Measurements from ENCODE around the gene PRAME. TPM values are rescaled to one million over a fixed set of nuclear protein-coding genes. Genes with fewer than 3 reads are reported as not detected.

Gene PRAME
- total and polyA plus RNA-seq, 2 experiments from 2014 or later: not detected

DNA sequence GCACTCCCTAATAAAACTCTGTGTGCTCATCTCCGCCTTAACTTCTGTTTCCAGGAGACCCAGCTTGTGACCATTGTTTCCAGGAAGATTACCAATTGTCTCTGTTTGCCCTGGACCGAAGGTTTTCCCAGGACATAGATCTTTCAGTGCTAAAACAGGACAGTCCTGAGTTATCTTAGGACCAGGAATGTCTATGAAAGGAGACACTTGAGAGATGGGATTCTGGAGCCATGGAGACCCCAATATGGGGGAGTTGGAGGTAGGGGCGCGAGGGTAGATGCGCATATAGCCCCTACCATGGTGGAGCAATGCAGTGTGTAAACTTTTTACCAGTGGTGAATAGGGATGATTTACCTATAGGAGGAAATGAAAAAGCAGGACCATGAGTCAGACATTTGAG lies 10.2 kb upstream of the PRAME start:
- Mint-ChIP-seq H3K36me3 (ENCODE audit: low read depth) (no peaks in the 10 kb centered on the region; the same call in 2 of the 3 replicates), H3K27me3 (ENCODE audit: insufficient read depth, low read depth, poor library complexity) (peaks cover 94% of the 10 kb centered on the region), H3K9me3 (0 out of 3 replicates have a peak, but pooled peaks cover 11% of the 10 kb centered on the region), H3K4me1 (no peaks in the 10 kb centered on the region), H3K27ac (no peak overlapping the region), H3K4me3 (no peak overlapping the region)
- H2AFZ ChIP-seq: no peak overlapping the region
- no peaks in the 10 kb centered on the region for H3K79me2 ChIP-seq (replicated peaks; ENCODE audit: insufficient read depth)
- peaks cover 6% of the 10 kb centered on the region; the same call in 1 of the 2 replicates for H4K20me1 ChIP-seq (replicated peaks; ENCODE audit: insufficient read depth)
- TF ChIP-seq, protein P1, sequence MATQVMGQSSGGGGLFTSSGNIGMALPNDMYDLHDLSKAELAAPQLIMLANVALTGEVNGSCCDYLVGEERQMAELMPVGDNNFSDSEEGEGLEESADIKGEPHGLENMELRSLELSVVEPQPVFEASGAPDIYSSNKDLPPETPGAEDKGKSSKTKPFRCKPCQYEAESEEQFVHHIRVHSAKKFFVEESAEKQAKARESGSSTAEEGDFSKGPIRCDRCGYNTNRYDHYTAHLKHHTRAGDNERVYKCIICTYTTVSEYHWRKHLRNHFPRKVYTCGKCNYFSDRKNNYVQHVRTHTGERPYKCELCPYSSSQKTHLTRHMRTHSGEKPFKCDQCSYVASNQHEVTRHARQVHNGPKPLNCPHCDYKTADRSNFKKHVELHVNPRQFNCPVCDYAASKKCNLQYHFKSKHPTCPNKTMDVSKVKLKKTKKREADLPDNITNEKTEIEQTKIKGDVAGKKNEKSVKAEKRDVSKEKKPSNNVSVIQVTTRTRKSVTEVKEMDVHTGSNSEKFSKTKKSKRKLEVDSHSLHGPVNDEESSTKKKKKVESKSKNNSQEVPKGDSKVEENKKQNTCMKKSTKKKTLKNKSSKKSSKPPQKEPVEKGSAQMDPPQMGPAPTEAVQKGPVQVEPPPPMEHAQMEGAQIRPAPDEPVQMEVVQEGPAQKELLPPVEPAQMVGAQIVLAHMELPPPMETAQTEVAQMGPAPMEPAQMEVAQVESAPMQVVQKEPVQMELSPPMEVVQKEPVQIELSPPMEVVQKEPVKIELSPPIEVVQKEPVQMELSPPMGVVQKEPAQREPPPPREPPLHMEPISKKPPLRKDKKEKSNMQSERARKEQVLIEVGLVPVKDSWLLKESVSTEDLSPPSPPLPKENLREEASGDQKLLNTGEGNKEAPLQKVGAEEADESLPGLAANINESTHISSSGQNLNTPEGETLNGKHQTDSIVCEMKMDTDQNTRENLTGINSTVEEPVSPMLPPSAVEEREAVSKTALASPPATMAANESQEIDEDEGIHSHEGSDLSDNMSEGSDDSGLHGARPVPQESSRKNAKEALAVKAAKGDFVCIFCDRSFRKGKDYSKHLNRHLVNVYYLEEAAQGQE (IDR thresholded peaks at IDR 0.05; ENCODE audit: unreplicated experiment): no peak
- TF ChIP-seq STAT1 (IDR thresholded peaks at IDR 0.05; ENCODE audit: unreplicated experiment) (no peak), JUNB (IDR thresholded peaks at IDR 0.05; ENCODE audit: unreplicated experiment) (no peak), ZNF331 (CRISPR knock-in tag; IDR thresholded peaks at IDR 0.05; ENCODE audit: low read depth) (no peak), ZNF114 (CRISPR knock-in tag; IDR thresholded peaks at IDR 0.05) (no peak), CREB1 (CRISPR knock-in tag; IDR thresholded peaks at IDR 0.05; ENCODE audit: low read depth) (no peak), EZH2 (IDR thresholded peaks at IDR 0.05; ENCODE audit: low read depth, unreplicated experiment) (no peak), POLR2AphosphoS5 (IDR thresholded peaks at IDR 0.05; ENCODE audit: low read depth) (no peak), EZH2phosphoT487 (IDR thresholded peaks at IDR 0.05; ENCODE audit: unreplicated experiment) (no peak), NANOG (IDR thresholded peaks at IDR 0.05; ENCODE audit: borderline replicate concordance) (no peak)
- TF ChIP-seq, protein P2, sequence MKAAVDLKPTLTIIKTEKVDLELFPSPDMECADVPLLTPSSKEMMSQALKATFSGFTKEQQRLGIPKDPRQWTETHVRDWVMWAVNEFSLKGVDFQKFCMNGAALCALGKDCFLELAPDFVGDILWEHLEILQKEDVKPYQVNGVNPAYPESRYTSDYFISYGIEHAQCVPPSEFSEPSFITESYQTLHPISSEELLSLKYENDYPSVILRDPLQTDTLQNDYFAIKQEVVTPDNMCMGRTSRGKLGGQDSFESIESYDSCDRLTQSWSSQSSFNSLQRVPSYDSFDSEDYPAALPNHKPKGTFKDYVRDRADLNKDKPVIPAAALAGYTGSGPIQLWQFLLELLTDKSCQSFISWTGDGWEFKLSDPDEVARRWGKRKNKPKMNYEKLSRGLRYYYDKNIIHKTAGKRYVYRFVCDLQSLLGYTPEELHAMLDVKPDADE (IDR thresholded peaks at IDR 0.05): no peak
- TF ChIP-seq, protein P3, sequence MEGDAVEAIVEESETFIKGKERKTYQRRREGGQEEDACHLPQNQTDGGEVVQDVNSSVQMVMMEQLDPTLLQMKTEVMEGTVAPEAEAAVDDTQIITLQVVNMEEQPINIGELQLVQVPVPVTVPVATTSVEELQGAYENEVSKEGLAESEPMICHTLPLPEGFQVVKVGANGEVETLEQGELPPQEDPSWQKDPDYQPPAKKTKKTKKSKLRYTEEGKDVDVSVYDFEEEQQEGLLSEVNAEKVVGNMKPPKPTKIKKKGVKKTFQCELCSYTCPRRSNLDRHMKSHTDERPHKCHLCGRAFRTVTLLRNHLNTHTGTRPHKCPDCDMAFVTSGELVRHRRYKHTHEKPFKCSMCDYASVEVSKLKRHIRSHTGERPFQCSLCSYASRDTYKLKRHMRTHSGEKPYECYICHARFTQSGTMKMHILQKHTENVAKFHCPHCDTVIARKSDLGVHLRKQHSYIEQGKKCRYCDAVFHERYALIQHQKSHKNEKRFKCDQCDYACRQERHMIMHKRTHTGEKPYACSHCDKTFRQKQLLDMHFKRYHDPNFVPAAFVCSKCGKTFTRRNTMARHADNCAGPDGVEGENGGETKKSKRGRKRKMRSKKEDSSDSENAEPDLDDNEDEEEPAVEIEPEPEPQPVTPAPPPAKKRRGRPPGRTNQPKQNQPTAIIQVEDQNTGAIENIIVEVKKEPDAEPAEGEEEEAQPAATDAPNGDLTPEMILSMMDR (conservative IDR thresholded peaks at IDR 0.05; ENCODE audit: low read depth in 2 of 2): no peak
- TF ChIP-seq, protein P4, sequence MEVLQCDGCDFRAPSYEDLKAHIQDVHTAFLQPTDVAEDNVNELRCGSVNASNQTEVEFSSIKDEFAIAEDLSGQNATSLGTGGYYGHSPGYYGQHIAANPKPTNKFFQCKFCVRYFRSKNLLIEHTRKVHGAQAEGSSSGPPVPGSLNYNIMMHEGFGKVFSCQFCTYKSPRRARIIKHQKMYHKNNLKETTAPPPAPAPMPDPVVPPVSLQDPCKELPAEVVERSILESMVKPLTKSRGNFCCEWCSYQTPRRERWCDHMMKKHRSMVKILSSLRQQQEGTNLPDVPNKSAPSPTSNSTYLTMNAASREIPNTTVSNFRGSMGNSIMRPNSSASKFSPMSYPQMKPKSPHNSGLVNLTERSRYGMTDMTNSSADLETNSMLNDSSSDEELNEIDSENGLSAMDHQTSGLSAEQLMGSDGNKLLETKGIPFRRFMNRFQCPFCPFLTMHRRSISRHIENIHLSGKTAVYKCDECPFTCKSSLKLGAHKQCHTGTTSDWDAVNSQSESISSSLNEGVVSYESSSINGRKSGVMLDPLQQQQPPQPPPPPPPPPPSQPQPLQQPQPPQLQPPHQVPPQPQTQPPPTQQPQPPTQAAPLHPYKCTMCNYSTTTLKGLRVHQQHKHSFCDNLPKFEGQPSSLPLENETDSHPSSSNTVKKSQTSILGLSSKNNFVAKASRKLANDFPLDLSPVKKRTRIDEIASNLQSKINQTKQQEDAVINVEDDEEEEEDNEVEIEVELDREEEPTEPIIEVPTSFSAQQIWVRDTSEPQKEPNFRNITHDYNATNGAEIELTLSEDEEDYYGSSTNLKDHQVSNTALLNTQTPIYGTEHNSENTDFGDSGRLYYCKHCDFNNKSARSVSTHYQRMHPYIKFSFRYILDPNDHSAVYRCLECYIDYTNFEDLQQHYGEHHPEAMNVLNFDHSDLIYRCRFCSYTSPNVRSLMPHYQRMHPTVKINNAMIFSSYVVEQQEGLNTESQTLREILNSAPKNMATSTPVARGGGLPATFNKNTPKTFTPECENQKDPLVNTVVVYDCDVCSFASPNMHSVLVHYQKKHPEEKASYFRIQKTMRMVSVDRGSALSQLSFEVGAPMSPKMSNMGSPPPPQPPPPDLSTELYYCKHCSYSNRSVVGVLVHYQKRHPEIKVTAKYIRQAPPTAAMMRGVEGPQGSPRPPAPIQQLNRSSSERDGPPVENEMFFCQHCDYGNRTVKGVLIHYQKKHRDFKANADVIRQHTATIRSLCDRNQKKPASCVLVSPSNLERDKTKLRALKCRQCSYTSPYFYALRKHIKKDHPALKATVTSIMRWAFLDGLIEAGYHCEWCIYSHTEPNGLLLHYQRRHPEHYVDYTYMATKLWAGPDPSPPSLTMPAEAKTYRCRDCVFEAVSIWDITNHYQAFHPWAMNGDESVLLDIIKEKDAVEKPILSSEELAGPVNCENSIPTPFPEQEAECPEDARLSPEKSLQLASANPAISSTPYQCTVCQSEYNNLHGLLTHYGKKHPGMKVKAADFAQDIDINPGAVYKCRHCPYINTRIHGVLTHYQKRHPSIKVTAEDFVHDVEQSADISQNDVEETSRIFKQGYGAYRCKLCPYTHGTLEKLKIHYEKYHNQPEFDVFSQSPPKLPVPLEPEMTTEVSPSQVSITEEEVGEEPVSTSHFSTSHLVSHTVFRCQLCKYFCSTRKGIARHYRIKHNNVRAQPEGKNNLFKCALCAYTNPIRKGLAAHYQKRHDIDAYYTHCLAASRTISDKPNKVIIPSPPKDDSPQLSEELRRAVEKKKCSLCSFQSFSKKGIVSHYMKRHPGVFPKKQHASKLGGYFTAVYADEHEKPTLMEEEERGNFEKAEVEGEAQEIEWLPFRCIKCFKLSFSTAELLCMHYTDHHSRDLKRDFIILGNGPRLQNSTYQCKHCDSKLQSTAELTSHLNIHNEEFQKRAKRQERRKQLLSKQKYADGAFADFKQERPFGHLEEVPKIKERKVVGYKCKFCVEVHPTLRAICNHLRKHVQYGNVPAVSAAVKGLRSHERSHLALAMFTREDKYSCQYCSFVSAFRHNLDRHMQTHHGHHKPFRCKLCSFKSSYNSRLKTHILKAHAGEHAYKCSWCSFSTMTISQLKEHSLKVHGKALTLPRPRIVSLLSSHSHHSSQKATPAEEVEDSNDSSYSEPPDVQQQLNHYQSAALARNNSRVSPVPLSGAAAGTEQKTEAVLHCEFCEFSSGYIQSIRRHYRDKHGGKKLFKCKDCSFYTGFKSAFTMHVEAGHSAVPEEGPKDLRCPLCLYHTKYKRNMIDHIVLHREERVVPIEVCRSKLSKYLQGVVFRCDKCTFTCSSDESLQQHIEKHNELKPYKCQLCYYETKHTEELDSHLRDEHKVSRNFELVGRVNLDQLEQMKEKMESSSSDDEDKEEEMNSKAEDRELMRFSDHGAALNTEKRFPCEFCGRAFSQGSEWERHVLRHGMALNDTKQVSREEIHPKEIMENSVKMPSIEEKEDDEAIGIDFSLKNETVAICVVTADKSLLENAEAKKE (CRISPR knock-in tag; IDR thresholded peaks at IDR 0.05): no peak
- DNase-seq (ENCODE audit: low spot score) (no peak), ATAC-seq (no peak)
- H3K4me2 ChIP-seq: no peak overlapping the region
- no peaks in the 10 kb centered on the region for H3K36me3 ChIP-seq (ENCODE audit: insufficient read depth)
- no peak overlapping the region for H3K4me3 ChIP-seq
- no peaks in the 10 kb centered on the region for H3K9me2 ChIP-seq (ENCODE audit: insufficient read depth)
- H3F3A ChIP-seq (replicated peaks; ENCODE audit: low read depth): no peaks in the 10 kb centered on the region
- H3K27me3 ChIP-seq (ENCODE audit: insufficient read depth): peaks cover 100% of the 10 kb centered on the region
- H3K4me1 ChIP-seq (ENCODE audit: insufficient read depth): no peaks in the 10 kb centered on the region
- no peak overlapping the region for H3K27ac ChIP-seq (ENCODE audit: low read depth)
